ENCODE measurements around the gene TMEM165.

TMEM165 gene

GRCh38 chr4:55367084-55367722 lies 28.6 kb upstream of the TMEM165 start:
- no peak for DNase-seq (ENCODE audit: low spot score)

DNA sequence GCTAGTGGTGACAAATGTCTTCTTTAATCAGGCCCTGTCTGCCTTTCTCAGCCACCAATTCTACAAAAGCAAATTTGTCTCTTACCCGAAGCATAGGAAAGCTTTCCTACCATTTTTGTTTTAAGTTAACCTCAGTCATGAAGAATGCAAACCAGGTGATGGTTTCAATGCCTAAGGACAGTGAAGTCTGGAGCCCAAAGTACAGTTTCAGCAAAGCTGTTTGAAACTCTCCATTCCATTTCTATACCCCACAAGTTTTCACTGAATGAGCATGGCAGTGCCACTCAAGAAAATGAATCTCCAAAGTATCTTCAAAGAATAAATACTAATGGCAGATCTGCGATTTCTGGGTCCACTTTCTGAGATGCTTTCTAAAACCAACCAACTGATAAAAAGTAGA lies 25.8 kb upstream of the TMEM165 start:
- no peak for DNase-seq (ENCODE audit: low spot score)

GRCh38 chr4:55372259-55372658 lies 23.5 kb upstream of the TMEM165 start:
- no peak for DNase-seq (ENCODE audit: low spot score)

DNA sequence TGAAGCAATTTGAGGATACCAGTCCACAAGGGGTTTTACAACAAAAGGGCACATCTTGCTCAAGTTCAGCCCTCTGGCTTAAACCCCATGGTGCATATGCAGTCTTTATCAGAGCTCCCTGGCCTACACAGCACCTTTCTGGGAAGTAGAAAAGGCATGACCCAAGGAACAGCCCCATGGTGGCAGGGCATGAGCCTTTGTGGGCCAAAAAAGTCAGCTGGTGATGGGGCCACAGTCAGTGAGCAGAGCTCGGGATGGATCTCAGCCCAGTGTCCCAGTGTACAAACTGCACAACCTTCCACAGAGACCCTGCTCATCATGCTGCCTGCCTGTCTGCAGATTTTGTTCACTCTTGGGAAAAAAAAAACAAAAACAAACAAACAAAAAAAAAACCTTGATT lies 22.3 kb upstream of the TMEM165 start:
- no peak for DNase-seq (ENCODE audit: low spot score)

DNA sequence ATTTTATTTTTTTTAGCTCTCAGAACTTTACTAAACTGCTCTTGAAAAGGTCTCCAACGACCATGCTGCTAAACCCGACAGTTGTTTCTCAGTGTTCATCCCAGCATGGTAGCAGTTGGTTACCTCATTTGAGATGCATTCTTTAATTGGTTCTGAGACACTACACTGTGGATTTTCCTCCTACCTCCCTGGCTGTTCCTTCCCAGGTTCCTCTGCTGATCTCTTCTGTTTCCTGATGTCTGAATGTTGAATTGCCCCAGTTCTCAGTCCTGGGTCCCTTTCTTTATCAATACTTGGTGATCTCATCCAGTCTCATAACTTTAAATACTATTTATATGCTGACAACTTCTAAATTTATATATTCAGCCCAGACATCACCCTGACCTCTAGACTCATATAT lies 19.1 kb upstream of the TMEM165 start:
- DNase-seq (ENCODE audit: low spot score), result no peak

GRCh38 chr4:55378617-55379467 lies 16.9 kb upstream of the TMEM165 start:
- no peak for DNase-seq (ENCODE audit: low spot score)

- no peak for DNase-seq (ENCODE audit: low spot score)
These were observed 15.2 kb upstream of the TMEM165 start for GRCh38 chr4:55380576-55380975.

DNA sequence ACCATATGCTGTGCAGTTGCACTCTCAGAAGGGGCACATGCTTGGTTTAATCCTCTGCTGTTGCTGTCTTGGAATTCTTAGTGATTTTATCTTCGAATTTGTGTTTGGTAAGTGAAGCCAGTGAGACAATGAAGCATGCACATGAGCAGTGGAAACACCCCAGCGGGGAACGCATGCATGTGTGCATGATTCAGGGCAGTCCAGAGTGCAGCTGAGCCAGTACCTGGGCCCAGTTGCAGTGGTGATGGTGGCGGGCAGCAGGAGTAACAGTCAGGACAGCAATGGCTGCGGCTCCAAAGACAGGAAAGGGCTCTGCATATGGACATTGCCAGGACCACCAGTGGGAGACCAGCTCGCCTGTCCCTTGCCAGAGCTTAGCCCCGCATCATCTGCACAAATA lies 14.3 kb upstream of the TMEM165 start:
- no peak for DNase-seq (ENCODE audit: low spot score)

DNA sequence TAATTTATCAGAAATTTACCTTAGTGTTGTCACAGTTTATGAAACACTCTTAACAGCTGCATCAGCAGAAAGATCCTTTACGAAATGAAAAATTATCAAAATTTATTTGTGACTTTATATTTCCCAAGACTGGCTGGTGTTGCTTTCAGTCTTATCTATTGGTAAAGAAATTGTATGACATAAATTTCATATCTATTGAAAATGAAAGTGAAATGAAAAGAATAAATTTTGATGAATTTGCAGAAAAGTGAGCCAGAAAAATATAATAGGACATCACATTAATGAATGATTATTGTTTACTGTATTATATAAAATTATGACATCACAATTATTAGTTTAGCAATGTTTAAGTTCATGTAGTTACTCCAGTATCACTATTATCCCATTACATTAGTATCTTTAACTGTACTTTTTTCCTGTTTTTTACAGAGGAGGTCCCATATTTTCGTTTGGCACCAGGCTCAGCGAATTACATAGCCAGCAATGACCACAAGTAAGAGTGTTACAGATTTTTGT lies 13.2 kb upstream of the TMEM165 start:
- DNase-seq (ENCODE audit: low spot score), result no peak

DNA sequence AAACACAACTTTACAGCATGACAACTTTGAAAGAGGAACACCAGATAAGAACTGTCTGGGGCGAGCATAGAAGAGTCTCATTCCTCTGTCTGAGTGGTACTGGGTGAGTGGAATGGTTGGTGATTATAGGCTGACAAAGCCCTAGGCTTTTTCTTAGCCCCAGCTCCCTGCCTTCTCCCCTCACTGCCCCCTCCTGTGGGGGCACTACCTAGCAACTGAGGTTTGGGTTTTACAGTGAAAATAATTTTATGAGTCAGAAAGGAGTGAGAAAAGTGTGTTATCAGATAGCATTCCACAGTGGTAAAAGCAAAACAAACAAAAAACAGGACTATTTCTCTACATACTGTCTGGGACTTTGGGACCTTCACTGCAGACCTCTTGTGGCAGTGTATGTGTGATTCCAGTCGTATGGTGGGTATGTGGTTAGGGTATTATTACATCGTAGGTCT lies 10.5 kb upstream of the TMEM165 start:
- DNase-seq (ENCODE audit: low spot score), result no peak

- no peak for DNase-seq (ENCODE audit: low spot score)
These were observed 9.7 kb upstream of the TMEM165 start for GRCh38 chr4:55386073-55386472.

- DNase-seq (ENCODE audit: low spot score), result no peak
These were observed 8.9 kb upstream of the TMEM165 start for GRCh38 chr4:55386840-55387239.

- DNase-seq (ENCODE audit: low spot score), result no peak
These were observed 2.1 kb upstream of the TMEM165 start for GRCh38 chr4:55393461-55394320.

DNA sequence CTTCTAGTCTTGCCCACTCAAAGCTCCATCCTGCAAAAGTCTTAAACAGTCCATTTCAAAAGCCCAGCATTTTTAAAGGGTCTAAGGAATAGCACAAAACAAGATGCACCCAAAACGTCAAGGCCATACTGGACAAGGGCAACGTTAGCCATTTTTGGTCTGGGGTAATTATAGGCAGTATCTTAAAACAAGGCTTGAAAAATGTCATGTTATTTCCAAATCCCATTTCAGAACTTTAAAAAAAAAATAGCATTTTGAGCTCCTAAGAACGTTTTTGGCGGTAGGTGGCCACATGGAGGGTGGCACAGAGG lies 584 bp upstream of the TMEM165 start:
- DNase-seq (ENCODE audit: low spot score), result no peak

DNA sequence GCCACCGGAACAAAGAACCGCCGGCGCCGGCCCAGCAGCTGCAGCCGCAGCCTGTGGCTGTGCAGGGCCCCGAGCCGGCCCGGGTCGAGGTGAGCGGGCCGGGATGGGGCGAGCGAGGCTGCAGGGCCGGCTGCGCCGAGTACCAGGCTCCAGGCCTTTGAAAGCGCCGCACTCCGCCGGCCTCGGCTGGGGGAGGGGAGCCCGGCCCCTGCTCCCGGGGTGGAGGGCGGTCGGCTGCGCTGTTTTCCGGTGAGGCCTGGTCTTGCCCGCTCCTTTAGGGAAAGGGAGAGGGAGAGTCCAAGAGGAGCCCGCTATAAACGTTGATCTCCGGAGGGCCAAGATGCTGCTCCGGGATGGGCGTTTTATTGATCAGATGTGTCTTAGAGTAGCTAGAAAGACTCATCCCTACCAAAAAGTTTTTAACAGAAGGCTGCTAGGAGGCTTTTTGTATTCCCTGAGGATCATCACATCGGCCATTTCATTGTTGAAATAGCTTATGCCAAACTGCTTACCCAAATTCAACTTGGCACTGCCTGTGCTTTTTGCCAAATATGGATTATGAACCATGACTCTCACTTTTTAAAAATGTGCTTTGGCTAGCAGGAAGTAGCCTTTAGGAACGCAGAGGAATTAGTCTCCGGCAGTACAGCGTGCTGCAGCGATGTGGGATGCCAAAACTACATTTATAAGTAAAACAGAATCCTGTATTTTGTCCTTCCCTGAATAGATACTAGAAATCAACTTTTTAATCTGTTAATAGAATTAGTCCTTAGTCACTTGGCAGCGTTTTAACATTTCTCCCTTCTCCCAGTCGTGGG lies 760 bp downstream of the TMEM165 start:
- DNase-seq (ENCODE audit: low spot score), result peak; percentile 84

DNA sequence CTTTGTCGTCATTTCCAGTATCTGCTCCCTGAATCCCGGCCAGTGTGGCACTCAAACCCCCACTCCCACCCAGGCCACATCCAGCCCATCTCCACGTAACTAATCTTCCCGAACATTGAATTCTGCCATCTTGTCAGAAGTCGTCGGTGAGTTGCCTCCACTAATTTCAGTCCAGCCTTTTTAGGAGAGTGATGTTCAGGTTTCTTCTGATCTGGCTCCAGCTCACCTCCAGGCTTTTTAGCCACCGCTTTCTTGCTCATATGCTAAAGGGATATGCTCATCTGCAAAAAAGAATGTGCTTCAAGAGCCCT lies 1.3 kb downstream of the TMEM165 start:
- peak; percentile 68 for DNase-seq (ENCODE audit: low spot score)

GRCh38 chr4:55397520-55398321 lies 2.0 kb downstream of the TMEM165 start:
- no peak for DNase-seq (ENCODE audit: low spot score)

DNA sequence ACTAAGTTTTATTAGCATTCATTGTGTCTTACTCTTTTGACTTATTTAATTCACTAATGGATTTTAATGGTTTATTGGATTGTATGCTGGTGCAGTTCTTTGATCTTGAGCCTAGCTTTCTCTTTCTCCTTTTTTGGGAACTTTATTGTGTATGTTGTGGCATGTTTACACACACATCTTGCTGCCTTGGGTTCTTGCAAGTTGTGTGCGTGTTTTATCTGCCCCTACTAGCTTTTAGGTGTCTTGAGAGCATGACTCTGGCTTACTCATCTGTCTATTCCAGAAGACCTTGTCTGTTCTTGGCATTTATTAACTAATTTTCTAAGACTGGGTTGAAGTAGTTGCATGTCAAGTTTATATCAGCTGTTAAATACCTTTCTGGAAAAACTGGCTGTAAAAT lies 2.7 kb downstream of the TMEM165 start:
- no peak for DNase-seq (ENCODE audit: low spot score)

- no peak for DNase-seq (ENCODE audit: low spot score)
These were observed 3.2 kb downstream of the TMEM165 start for GRCh38 chr4:55398966-55399365.

DNA sequence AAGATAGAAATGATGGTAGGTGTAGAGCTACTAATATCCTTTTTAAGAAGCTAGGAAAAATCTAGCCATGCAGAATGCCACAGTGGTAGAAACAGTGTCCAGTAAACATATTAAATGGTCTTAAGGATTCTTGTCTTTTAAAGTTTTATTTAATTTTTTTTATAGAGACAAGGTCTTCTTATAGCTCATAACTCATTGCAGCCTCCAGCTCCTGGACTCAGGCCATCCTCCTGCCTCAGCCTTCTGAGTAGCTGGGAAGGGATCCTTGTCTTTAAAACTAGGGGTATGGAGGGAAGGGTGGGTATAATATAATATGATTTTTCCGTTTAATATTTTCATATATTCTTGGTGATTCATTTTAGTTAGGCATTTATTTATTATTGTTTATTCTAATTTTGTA lies 3.8 kb downstream of the TMEM165 start:
- DNase-seq (ENCODE audit: low spot score), result no peak

DNA sequence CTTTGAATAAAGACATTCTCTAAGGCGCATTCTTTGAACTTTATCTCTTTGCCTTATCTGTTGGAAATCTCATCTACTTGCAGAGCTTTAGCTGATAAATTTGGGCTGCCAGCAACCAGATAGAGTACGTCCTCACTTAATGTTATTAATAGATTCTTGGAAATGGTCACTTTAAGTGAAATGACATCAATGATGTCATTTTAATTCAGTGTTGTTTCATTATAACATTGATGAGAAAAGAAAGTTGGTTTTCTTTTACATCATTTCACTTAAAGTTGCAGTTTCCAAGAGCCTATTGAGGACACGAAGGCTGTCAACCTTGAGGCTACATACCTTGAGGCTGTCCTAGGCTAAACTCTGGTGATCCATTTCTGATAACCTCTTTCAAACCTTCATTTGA lies 9.3 kb downstream of the TMEM165 start:
- DNase-seq (ENCODE audit: low spot score), result no peak

Data from left forelimb (tissue), 1 donor.